ENCODE data around the gene GNAI3.

GRCh38 chr1:109654519-109654918, 106.1 kb downstream of the GNAI3 start:
- TF ChIP-seq CTCF (IDR thresholded peaks at IDR 0.05): no peak
- no peak for TF ChIP-seq POLR2A (IDR thresholded peaks at IDR 0.05)

Measured in thyroid gland (tissue), 4 donors.